H9 (cell line): Measurements from ENCODE around the gene ITPR1. TPM values are rescaled to one million over a fixed set of nuclear protein-coding genes. Genes with fewer than 3 reads are reported as not detected.

Experiments used
- DNase-seq: peaks from one replicate; pipeline ENCODE4 v3.0.0-alpha.2; 2017
- H2AFZ ChIP-seq: one replicate; pipeline ENCODE4 v1.6.1; 2013; ENCODE audit warnings: mild to moderate bottlenecking, low read length, control low read depth, moderate library complexity
- H2AK5ac ChIP-seq: 2 replicates; pipeline ENCODE4 v1.6.1; 2013; ENCODE audit warnings: low read length, control low read depth, mixed read lengths; ENCODE audit not compliant: insufficient read length
- H2BK120ac ChIP-seq: one replicate; pipeline ENCODE4 v1.6.1; 2013; ENCODE audit warnings: low read depth, mild to moderate bottlenecking, low read length, control low read depth, inconsistent platforms; ENCODE audit not compliant: poor library complexity, severe bottlenecking
- H2BK12ac ChIP-seq: 2 replicates; pipeline ENCODE4 v1.6.1; 2013; ENCODE audit warnings: low read length, control low read depth, mixed read lengths, low read depth; ENCODE audit not compliant: insufficient read length
- H2BK15ac ChIP-seq: 2 replicates; pipeline ENCODE4 v1.6.1; 2013; ENCODE audit warnings: low read depth, low read length, control low read depth
- H2BK20ac ChIP-seq: one replicate; pipeline ENCODE4 v1.6.1; 2013; ENCODE audit warnings: low read depth, mild to moderate bottlenecking, low read length, control low read depth, inconsistent platforms; ENCODE audit not compliant: poor library complexity, severe bottlenecking
- H2BK5ac ChIP-seq: 2 replicates; pipeline ENCODE4 v1.6.1; 2013; ENCODE audit warnings: low read length, control low read depth, mixed read lengths; ENCODE audit not compliant: insufficient read length
- H3K14ac ChIP-seq: 2 replicates; pipeline ENCODE4 v1.6.1; 2013; ENCODE audit warnings: low read length, control low read depth; ENCODE audit not compliant: insufficient read depth
- H3K18ac ChIP-seq: 2 replicates; pipeline ENCODE4 v1.6.1; 2013; ENCODE audit warnings: low read depth, mild to moderate bottlenecking, mixed read lengths, low read length, control low read depth; ENCODE audit not compliant: insufficient read length
- H3K23ac ChIP-seq: 2 replicates; pipeline ENCODE4 v1.6.1; 2013; ENCODE audit warnings: low read length, control low read depth, mixed read lengths, low read depth; ENCODE audit not compliant: insufficient read length
- H3K23me2 ChIP-seq: 2 replicates; pipeline ENCODE4 v1.6.1; 2013; ENCODE audit warnings: low read depth, mild to moderate bottlenecking, mixed read lengths, low read length, control low read depth; ENCODE audit not compliant: insufficient read length, poor library complexity, severe bottlenecking
- H3K27ac ChIP-seq: 2 replicates; pipeline ENCODE4 v1.5.1; 2013; ENCODE audit warnings: low read length, control low read depth, mixed read lengths, low read depth; ENCODE audit not compliant: insufficient read length
- H3K27me3 ChIP-seq: 2 replicates; pipeline ENCODE4 v1.6.1; 2013; ENCODE audit warnings: low read length, control low read depth, inconsistent platforms; ENCODE audit not compliant: insufficient read depth
- H3K4ac ChIP-seq: 2 replicates; pipeline ENCODE4 v1.6.1; 2013; ENCODE audit warnings: low read depth, mild to moderate bottlenecking, control low read depth, inconsistent platforms, low read length, moderate library complexity
- H3K4me1 ChIP-seq: 2 replicates; pipeline ENCODE4 v1.6.1; 2013; ENCODE audit warnings: low read length, control low read depth, inconsistent platforms; ENCODE audit not compliant: insufficient read depth
- H3K4me2 ChIP-seq: 2 replicates; pipeline ENCODE4 v1.6.1; 2013; ENCODE audit warnings: low read length, control low read depth, mixed read lengths; ENCODE audit not compliant: insufficient read length, insufficient read depth
- H3K56ac ChIP-seq: 2 replicates; pipeline ENCODE4 v1.6.1; 2013; ENCODE audit warnings: low read depth, mild to moderate bottlenecking, mixed read lengths, low read length, control low read depth; ENCODE audit not compliant: insufficient read length
- H3K79me1 ChIP-seq: 2 replicates; pipeline ENCODE4 v1.6.1; 2013; ENCODE audit warnings: low read depth, mild to moderate bottlenecking, moderate library complexity, low read length, control low read depth, inconsistent platforms; ENCODE audit not compliant: insufficient read depth, poor library complexity, severe bottlenecking
- H3K79me2 ChIP-seq: 2 replicates; pipeline ENCODE4 v1.6.1; 2013; ENCODE audit warnings: low read length, control low read depth, inconsistent platforms; ENCODE audit not compliant: insufficient read depth
- H3K9ac ChIP-seq: 2 replicates; pipeline ENCODE4 v1.6.1; 2013; ENCODE audit warnings: low read length, control low read depth, mixed read lengths; ENCODE audit not compliant: insufficient read length; ENCODE audit errors: extremely low read depth
- H3K9me3 ChIP-seq: one replicate; pipeline ENCODE4 v1.6.1; 2013; ENCODE audit warnings: low read depth, low read length, inconsistent platforms; ENCODE audit not compliant: control insufficient read depth
- H3T11ph ChIP-seq: one replicate; pipeline ENCODE4 v1.6.1; 2013; ENCODE audit warnings: mild to moderate bottlenecking, low read length, control low read depth, inconsistent platforms
- H4K20me1 ChIP-seq: one replicate; pipeline ENCODE4 v1.6.1; 2013; ENCODE audit not compliant: control insufficient read depth, insufficient read length, insufficient read depth
- H4K5ac ChIP-seq: 2 replicates; pipeline ENCODE4 v1.6.1; 2013; ENCODE audit warnings: low read depth, mild to moderate bottlenecking, mixed read lengths, low read length, control low read depth; ENCODE audit not compliant: insufficient read length
- H4K8ac ChIP-seq: replicated peaks from 2 replicates; pipeline ENCODE4 v1.6.1; 2013; ENCODE audit warnings: low read length, control low read depth, mixed read lengths, low read depth; ENCODE audit not compliant: insufficient read length
- H4K91ac ChIP-seq: 2 replicates; pipeline ENCODE4 v1.6.1; 2013; ENCODE audit warnings: low read depth, mild to moderate bottlenecking, moderate library complexity, mixed read lengths, low read length, control low read depth; ENCODE audit not compliant: insufficient read length
- H3K27ac Mint-ChIP-seq, 3 experiments: 2 replicates in 2 of 3; 3 replicates in 1 of 3; pipeline ENCODE4 v1.8.0; 2020 to 2021; ENCODE audit warnings: mixed read lengths in 3 of 3, mild to moderate bottlenecking in 1 of 3, moderate library complexity in 1 of 3
- H3K27me3 Mint-ChIP-seq: 2 replicates; pipeline ENCODE4 v1.8.0; 2021; ENCODE audit warnings: low read depth, mild to moderate bottlenecking, moderate library complexity, mixed read lengths
- H3K36me3 Mint-ChIP-seq, 3 experiments: 2 replicates in 2 of 3; 3 replicates in 1 of 3; pipeline ENCODE4 v1.8.0; 2020 to 2021; ENCODE audit warnings: low read depth in 3 of 3, mixed read lengths in 3 of 3; ENCODE audit not compliant: insufficient read depth in 1 of 3
- H3K4me1 Mint-ChIP-seq, 2 experiments: 2 replicates each; pipeline ENCODE4 v1.8.0; 2020; ENCODE audit warnings: mixed read lengths in 2 of 2
- H3K4me3 Mint-ChIP-seq, 2 experiments: 2 replicates in 1 of 2; 3 replicates in 1 of 2; pipeline ENCODE4 v1.8.0; 2020 to 2021; ENCODE audit warnings: mild to moderate bottlenecking in 2 of 2, mixed read lengths in 2 of 2, moderate library complexity in 1 of 2
- H3K9me3 Mint-ChIP-seq, 2 experiments: 2 replicates in 1 of 2; 3 replicates in 1 of 2; pipeline ENCODE4 v1.8.0; 2020; ENCODE audit warnings: mild to moderate bottlenecking in 2 of 2, mixed read lengths in 2 of 2, moderate library complexity in 1 of 2
- total RNA-seq: library from RNA; stranded (reverse); gene quantifications from 2 replicates; pipeline ENCODE4 v1.2.1, GENCODE V29; 2021
- TF ChIP-seq, protein P1 (sequence below): fragments of 200-600 bp; sonication (generic); conservative IDR thresholded peaks from 3 replicates; pipeline ENCODE4 v1.8.0; 2021; ENCODE audit warnings: antibody characterized with exemption, mild to moderate bottlenecking

ITPR1 gene
- total RNA-seq, 1 experiment from 2014 or later: 4.2 TPM

DNA sequence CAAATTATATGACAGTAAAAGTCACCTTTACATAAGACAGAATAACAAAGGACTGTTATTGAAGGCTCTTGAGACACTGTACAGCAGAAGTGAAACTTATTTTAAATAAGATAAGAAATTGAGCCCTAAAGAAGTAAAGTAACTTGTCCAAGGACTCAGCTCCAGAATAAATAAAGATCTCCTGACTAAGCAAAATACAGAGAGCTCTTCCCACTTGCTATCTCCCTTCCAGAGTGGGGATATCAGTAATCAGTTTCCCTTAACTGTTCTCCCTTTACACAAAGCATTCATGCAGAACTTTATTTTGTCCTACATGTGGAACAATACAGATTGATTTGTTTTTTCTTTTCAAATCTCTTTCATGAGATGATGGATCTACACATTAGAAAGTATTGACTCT lies 356.6 kb downstream of the ITPR1 start:
- Histone ChIP-seq H2BK12ac (no peak overlapping the region), H3K27ac (no peak overlapping the region), H2BK5ac (no peak overlapping the region), H3K9me3 (no peaks in the 10 kb centered on the region), H3K18ac (no peak overlapping the region), H2AK5ac (no peak overlapping the region), H4K8ac (no peak overlapping the region), H2BK120ac (no peak overlapping the region), H3K27me3 (no peaks in the 10 kb centered on the region), H3K23me2 (no peaks in the 10 kb centered on the region), H3K56ac (no peak overlapping the region), H3K4ac (no peak overlapping the region), H3K23ac (no peak overlapping the region), H3K4me1 (no peaks in the 10 kb centered on the region), H3K9ac (no peak overlapping the region), H3K79me1 (no peaks in the 10 kb centered on the region), H4K20me1 (no peaks in the 10 kb centered on the region), H2AFZ (no peak overlapping the region), H4K91ac (no peak overlapping the region), H2BK15ac (no peak overlapping the region), H3K4me2 (no peak overlapping the region), H4K5ac (no peak overlapping the region), H3T11ph (no peak overlapping the region), H3K79me2 (no peaks in the 10 kb centered on the region), H2BK20ac (no peak overlapping the region), H3K14ac (no peak overlapping the region)
- Mint-ChIP-seq H3K36me3 (no peaks in the 10 kb centered on the region), H3K9me3 (no peaks in the 10 kb centered on the region), H3K4me1 (peaks cover 3 to 6% of the 10 kb centered on the region in 2 experiments; a peak in 2 of 4 replicates), H3K27ac (no peak overlapping the region), H3K27me3 (no peaks in the 10 kb centered on the region; the same call in 1 of the 2 replicates), H3K4me3 (no peak overlapping the region)
- DNase-seq: no peak
- TF ChIP-seq, protein P1, sequence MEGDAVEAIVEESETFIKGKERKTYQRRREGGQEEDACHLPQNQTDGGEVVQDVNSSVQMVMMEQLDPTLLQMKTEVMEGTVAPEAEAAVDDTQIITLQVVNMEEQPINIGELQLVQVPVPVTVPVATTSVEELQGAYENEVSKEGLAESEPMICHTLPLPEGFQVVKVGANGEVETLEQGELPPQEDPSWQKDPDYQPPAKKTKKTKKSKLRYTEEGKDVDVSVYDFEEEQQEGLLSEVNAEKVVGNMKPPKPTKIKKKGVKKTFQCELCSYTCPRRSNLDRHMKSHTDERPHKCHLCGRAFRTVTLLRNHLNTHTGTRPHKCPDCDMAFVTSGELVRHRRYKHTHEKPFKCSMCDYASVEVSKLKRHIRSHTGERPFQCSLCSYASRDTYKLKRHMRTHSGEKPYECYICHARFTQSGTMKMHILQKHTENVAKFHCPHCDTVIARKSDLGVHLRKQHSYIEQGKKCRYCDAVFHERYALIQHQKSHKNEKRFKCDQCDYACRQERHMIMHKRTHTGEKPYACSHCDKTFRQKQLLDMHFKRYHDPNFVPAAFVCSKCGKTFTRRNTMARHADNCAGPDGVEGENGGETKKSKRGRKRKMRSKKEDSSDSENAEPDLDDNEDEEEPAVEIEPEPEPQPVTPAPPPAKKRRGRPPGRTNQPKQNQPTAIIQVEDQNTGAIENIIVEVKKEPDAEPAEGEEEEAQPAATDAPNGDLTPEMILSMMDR: no peak
